ENCODE results near the gene FZD10.

Gene FZD10

DNA sequence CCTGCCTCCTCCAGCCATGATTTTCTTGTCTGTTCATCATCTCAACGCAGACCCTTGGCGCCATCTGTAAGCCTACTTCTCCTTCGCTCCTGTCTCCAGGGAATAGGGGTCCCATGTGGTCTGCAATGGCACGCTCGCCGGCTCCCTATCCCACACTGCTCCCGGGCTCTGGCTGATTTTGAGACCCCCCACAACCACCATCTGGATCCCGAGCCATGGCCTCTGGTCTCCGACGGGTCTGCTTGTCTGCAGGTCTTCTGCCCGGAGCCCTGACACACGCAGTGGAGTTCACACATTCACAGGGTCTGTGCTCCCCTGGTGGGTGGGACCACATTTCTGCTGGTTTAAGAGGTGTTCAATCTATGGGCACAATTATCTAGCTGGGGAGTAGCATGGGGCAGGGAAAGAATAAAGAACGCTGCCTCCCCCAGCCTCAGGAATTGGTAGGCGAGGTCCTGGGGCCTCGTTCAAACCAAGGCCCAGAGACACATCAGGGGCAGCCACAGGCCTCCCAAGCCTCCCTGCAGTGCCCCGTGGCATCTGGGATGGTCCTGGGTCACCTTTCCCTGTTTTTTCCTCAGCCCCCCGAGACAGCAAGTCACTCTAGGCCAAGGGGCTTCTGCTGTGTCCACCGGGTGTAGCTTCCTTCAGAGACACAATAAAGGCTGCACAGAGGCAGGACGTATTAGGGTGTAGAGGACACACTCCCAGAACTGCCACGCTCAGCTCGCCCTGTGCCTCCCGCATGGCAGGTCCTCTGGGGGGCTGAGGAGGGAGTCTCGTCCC, 21.5 kb downstream of the FZD10 start:
- DNase-seq = no peak

DNA sequence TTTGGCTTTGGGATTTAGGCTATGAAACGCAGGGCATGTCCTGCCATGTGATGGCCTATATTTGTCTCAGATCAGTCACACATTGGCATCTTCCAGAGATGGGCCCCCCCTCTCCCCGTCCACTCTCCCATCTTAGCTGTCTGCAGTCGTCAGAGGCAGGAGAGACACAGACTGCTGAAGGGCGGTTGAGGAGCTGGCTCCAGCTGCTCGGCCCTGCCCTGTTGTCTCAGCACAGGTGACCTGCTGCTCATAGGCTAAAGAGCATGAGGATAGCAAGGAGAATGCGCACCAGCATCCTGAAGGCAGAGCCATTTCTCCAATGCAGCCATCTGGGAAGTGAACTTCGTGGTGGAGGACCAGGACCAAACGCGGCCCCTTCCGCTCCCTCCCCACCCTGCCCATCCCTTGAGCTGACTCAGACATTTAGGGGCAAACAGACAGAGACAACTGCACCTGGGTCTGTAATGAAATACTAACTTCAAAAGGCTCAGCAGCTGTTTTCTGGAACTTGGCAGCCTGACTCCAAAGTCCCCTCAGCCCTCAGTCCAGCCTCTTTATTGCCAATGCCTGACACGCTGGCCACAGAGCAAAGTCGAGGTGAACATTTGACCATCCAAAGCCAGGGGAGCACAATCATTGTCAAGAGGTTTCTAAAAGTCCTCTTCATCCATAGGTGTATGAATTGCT, 22.3 kb downstream of the FZD10 start:
- no peak for DNase-seq

DNA sequence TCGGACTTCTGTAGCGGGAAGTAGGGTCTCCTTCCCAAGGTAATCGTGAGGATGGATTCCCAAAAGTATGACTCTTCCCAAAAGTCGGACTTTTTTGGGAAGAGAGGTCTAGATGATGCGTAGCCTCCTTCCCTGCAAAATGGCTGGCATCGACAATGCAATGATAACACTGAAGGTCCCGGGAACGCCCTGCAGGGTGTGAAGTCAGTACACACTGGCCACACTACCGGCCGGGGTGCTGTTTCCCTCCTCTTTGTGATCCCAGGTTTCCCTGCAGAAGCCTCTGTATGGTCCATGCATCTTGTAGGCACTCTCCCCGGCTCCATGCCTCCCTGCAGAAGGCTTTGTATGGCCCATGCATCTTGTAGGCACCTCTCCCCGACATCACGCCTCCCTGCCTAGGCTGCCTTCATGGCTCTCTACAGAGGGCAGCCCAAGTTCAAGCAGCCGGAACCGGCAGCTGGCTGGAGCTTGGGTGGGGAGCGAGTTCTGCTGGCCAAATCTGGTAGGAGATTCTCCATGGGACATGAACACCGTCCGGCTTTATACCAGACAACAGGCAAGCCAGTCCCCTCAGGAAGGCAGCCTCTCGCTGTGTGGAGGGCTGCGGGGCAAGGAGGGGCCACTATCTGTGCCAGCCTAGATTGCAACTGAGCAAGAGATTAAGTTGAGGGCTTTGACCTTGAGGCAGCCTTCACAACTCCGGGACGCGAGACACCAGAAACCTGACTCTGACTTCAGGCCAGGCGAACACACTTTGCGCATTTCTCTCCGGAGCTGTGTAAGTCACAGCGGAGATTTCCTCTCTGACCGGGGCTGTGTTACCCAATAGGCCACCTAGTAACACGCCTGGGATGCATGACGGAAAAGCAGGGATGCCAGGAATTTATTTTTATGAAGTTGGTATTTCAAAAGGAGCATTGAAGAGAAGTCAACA, 23.5 kb downstream of the FZD10 start:
- no peak for DNase-seq

DNA sequence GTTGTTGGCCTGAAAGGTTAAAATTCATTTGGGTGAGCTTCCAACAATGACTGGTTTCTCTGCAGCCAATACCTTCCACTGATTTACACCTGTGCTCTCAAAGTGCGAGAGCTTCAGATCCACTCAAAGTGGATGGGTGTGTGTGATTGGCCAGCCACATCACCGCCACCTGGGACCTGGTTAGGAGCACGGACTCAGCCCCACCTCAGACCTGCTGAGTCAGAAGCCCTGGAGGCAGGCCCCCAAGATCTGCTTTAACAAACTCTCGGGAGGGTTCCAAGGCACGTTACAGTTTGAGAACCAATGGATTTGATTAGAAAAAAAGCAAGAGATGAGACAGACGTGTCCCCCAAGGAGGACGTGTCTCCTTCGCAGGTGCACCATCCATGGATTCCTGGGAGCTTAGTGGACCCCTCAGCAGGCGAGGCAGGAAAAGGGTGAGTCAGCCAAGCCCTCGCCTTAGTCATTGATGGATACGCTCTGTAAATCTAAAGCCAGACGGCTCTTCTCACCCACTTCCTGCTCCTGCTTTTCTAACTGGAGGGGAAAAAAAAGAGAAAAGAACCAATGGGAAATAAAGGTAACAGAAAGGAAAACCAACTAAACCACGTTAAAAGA, 24.5 kb downstream of the FZD10 start:
- DNase-seq = no peak

DNA sequence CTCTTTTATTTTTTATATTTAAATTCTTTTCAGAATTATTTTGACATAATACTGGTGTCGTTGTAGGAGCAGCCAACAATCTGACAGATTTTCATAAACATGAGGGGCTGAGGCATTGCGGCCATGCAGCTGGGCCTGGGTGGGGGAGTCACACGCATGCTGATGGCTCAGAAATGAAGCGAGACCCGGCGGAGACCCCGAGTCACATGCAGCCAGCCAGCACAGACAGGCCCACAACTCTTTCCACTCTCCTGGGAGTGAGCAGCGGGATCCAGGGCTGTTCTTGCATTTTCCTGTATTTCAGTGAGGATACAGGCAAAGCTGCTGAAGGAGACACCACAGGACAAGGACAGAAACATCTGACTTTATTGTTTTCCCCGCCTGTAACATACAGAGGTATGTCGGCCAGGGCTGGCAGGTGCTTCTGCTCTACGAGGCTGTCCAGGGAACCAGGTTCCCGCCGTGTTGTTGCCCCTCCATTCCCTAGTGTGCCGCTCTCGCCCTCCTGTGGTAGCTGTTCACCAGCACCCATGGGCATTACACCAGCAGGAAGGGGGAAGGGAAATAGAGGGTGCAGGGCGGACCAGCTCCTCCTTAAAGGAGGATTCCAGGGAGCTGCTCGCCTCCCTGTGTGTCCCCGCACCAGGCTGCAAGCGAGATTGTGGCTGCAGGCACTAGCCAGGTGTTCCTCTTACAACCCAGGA, 30.5 kb downstream of the FZD10 start:
- no peak for DNase-seq

DNA sequence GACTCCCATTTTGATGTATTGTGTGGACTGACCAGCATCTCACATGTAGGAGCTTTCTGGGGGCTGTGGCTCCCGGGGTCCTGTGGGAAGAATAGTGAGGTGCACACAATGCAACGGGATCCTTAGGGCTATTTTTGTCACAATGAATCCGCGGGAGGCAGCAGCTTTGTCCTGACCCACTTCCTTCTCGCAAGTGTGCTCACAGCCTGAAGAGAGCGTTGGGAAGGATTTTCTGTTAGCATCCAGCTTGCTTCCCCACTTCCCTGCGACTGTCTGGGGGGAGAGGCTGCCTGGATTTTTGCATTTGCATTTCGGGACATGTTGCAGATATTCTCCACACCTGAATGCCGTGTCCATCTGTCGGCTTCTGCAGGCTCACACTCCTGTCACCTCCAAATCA, 31.9 kb downstream of the FZD10 start:
- no peak for DNase-seq

DNA sequence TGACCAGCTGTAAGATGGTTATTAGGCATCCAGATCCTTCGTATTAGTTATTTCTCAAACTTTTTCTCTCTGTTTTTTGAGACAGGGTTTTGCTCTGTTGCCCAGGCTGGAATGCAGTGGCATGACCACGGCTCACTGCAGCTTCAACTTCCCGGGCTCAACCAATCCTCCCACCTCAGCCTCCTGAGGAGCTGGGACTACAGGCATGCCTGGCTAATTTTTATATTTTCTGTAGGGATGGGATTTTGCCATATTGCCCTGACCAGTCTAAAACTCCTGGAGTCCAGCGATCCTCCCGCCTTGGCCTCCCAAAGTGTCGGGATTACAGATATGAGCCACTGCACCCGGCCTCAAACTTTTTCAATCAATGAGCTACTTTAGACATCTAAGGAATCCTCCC, 33.1 kb downstream of the FZD10 start:
- DNase-seq = no peak

DNA sequence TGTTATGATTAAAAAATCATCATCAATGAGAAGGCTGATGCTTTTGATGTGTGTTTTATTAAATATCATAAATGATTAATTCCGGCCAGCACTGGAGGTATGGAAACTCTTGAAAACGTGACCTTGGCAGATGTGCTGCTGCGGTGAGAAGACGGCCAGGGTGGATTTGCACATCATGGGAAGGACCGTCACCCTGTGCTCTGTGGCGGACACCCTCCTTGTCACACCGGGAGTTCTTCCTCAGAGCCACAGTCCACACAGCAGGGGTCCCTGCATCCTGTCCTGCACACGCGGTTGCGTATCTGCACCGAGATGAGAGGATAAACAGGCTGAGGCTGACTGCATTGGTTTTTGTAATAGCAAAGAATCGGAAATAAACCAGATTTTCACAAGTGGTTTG, 33.5 kb downstream of the FZD10 start:
- no peak for DNase-seq

DNA sequence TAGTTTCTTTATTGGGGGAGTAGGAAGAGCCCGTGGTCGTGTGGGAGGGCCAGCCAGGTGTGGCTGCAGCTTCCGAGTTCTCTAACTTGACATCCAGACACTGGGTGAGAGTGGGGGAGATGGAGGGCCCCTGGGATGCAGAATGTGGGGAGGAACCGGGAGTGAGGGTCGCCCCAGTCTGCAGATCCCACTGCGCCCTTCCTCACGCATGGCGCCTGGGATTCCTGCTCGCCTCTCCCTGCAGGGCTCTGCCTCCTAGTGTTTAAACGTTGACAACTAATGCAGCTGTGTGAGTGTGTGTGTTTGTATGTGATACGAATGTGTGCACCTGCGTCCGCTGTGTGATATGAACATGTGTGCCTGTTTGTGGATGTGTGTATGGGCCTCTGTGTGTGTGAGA, 34.6 kb downstream of the FZD10 start:
- no peak for DNase-seq

DNA sequence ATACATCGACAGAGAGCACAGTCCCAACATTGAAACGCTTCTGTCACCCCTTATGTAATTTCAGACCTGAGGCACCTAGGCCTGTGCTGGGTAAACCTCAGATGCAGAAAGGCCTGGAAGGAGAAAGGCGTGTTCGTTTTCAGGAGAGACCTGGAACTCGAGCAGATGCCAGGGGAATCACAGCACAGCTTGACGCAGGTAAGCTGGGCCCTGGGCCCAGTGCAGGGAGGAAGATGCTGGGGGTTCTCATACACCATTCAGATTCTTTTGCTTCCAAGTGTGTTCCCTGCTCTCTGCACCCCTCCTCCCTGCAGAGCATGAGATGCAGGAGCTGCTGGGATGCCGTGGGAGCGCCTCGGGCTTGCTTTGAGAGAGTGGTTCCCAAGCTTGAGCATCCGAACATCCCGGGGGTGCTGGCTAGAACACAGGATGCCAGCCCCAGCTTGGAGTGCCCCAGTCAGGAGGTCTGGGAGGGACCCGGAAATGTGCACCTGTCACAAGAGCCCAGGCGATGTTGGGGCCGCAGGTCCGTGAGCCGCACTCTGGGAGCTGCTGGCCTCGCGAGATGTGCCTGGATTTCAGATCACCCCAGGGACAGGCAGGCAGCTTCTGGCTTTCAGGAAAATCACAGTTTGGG, 35.9 kb downstream of the FZD10 start:
- DNase-seq = no peak

DNA sequence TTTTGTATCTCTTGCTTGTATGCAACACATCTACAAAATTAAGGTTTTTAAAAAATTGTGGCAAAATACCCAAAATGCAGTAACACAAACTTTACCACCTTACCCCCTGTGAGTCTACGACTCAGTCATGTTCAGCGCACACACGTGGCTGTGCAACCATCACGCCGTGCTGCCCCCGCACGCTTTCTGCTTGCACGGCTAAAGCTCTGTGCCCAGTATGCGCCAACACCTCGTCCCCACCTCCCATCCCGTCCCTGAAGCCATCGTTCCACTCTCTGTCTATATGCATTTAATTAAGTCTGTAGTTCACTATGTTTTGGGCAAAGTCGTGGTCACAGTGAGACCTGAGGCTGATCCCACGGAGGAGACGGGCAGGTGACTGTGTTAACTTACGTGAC, 36.4 kb downstream of the FZD10 start:
- no peak for DNase-seq

DNA sequence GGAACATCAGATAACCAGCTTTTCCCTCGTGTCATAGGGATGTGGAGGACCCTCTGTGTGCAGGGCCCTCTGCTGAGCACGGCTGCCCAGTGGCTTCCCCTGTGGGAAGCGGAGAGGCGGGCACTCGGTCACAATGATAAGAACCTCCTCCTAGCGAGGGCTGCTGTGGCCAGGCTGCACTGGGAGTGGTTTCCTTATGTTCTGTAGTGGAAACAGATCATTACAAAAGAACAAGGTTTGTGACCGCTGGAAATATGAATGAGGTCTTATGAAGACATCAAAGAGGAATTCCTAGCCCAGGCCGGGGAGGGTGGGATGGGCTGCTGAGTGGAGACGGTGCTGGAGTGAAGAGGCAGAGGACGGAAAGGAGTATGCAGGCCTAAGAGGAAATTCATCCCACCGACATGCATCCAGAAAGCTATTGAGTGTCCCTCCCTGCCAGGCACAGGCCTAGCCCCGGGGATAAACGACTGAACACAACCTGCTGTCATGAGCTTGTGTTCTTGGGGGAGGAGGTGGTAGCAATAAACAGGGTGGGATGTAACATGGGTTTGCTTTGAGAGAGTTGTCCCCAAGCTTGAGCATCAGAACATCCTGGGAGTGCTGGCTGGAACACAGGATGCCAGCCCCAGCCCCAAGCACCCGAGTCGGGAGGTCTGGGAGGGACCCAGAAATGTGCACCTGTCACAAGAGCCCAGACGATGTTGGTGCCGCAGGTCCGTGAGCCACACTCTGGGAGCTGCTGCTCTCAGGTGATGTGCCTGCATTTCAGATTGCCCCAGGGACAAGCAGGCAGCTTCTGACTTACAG, 37.5 kb downstream of the FZD10 start:
- no peak for DNase-seq

DNA sequence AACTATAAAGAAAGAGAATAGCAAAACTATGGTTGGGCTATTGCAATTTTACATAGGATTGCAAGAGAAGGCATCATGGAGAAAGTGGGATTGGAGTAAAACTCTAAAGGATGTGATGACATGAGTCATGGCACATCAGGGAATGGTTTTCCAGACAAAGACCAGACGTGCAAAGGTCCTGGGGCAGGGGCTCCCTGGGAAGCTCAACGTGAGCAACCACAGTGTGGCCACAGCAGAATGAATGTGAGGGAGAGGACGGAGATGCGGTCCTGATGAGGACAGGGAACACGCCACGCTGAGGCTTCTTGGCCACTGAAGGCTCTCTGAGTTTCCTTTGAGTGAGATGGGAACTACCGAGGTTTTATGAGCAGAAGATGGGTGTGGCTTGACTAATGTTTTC, 38.2 kb downstream of the FZD10 start:
- no peak for DNase-seq

DNA sequence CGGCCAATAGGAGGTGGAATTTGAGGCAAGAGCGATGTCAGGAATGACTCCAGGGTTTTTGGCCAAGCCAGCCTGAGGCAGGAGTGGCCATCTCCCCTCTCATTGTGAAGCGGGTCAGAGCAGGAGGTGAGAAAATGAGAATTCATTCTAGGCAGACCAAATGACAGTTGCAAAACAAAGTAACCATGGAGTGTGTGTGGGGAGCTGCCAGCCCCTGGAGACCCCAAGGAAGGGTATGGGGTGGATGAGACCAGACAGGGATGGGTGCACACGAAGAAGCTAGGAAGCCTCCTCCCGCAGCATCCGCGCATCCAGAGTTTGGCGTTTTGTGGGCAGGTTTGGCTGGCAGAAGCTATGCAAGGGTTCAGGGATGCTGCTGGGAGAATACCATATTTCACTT, 38.8 kb downstream of the FZD10 start:
- DNase-seq = no peak

DNA sequence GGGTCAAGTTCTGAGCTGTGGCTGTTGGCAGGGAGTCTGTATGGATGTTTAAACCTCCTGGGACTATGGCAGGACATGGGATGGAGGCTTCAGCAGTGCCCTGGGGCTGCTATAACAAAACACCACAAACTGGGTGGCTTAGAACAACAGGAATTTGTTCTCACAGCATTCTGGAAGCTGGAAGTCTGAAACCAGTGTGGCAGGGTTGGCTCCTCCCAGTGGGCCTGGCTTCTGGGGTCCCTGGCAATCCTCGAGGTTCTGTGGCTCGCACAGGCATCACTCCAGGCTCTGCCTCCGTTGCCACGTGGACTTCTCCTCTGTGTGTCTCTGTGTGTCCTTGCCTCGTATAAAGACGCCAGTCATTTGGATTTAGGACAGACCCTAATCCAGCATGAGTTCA, 39.9 kb downstream of the FZD10 start:
- no peak for DNase-seq

DNA sequence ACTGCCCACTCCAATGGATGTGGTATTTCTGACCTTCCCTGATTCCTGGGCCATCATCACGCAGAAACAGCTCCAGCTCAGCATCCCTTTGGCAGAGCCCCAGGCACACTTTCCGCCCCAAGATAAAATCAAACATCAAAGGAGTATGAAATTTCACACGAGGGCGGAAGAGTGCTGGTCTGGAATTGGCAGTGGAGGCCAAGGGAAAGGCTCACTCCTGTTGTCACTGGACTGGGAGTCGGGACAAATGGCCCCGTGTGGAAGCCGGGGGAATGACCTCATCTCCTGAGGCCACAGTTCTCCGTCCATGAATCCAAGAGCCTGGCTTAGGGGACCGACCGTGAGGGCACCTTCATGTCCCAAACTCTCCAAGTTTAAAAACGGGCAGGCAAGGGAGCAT, 40.9 kb downstream of the FZD10 start:
- DNase-seq = no peak

DNA sequence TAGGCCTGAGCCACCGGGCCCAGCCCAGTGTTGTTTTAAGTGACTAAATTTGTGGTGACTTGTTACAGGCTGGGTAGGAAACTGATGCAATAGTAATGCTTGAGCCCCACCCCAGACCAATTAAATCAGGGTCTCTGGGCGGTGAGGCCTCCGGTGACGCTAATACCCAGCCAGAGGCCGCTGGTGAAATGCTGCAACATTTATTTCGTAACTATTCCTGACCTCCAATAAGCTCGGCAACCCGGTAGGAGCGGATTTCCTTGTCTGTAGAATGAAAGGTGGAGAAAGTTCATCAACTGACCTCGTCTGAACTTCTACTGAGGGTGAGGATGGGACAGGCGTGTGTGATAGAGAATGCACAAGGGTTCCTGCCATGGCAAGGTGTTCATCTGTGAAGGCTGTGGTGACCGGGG, 42.3 kb downstream of the FZD10 start:
- DNase-seq = no peak

DNA sequence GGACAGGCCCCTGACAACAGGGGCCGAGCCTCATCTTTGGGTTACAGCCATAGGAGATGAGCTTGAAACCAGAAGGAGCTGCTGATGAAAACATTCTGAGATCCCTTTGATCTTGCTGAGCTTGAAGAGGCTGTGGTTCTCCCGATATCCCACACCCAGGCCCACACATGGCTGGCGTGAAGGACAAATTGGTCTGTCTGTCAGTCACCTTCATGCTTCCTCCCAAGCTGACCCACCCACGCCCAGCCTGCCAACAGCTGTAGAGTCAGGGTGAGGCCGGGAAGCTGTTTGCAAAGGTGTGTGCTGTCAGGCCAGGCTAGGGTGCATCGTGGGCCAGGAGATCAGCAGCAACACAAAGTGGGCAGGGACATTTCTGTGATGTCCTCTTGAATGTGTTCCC, 43.2 kb downstream of the FZD10 start:
- no peak for DNase-seq

DNA sequence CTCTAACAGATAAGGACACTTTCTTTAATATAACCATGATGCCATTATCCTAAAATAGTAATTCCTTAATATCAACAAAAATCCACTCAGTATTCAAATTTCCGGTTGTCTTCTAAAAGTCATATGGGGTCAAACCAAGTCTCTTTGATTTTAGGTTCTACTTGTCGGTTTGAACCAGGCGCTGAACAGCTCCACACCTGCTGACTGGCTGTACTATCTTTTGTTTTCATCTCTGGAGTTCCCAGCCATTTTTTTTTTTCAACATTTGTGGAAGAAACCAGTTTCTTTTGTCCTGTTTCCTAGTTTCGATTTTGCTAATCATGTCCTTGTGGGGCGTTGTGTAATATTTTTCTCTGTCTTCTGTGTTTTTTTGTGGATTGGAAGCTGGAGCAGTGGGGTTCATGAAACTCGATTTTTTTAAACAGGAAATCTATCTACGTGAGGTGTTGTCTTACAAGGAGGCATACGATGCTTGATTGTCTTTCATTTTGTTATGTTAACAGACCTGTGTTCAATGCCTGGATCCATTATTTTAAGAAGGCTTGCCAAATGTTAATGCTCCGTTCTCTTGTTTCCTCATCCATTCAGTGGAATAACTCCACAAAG, 50.2 kb downstream of the FZD10 start:
- DNase-seq = no peak

DNA sequence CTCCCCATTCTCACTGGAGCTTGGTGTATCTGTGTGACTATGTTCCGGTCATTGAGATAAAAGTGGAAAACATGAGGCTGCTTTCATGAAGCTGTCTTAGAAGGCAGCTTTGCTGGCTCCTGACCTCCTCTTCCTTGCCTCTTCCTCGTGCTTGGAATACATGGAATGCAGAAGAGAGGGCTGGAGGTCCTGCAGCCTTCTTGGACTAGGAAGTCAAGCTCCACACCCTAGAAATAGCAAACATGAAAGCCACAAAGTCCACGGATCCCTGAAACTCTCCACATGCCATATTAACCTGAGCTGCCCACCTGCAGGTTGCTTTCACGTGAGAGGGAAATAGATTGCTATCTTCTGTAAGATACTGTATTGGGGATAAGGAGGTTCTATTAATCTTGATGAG, 51.0 kb downstream of the FZD10 start:
- no peak for DNase-seq
